Loucy (cell line): Measurements from ENCODE around the gene HMGB3.

Source experiments
- CTCF ChIP-seq: fragments of 200-600 bp; sonication (generic); conservative IDR thresholded peaks from 2 replicates; pipeline ENCODE4 v1.5.1; 2014; ENCODE audit warnings: mild to moderate bottlenecking, antibody characterized with exemption, low read length
- EZH2phosphoT487 ChIP-seq: fragments of 200-600 bp; IDR thresholded peaks from 2 replicates; pipeline ENCODE4 v1.6.1; 2018; ENCODE audit warnings: antibody characterized with exemption, mild to moderate bottlenecking, moderate library complexity, borderline replicate concordance

GRCh38 chrX:150959557-150959956 is 23.6 kb upstream of the HMGB3 start:
- TF ChIP-seq CTCF, result no peak
- TF ChIP-seq EZH2phosphoT487, result no peak
